HPDE6-E6E7 (cell line): ENCODE measurements around the gene PKLR.
A peak's percentile ranks its signal among the peaks of the same experiment; 100 is the strongest.
"Not testable (repeated sequence)": the region's sequence is repeated elsewhere in the genome, so short reads cannot be mapped to it uniquely, and the experiment has no call there.

ENCODE experiments used
- DNase-seq: peaks from one replicate; pipeline ENCODE4 v3.0.0; 2011; ENCODE audit warnings: missing footprints; ENCODE audit errors: extremely low spot score

PKLR gene

GRCh38 chr1:155318082-155318481 lies 16.8 kb upstream of the PKLR start:
- no peak for DNase-seq

DNA sequence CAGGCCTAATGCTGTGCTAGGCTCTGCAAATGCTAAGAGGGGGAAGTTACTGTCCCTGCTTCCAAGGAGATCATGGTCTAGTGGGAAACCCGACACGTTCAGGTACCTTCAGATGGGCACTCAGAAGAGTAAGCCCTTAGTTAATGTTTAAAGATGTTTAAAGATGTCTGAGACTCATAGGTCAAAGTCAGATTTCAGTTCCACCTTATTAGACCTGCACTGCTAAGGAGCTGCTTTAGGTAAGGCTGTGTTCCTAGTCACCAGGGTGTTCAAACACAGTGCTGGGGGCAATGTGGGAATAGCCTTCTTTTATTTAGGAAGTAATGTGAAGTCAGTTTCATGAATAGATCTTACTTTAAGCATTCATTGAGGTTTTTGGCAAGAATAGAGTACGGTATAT lies 15.7 kb upstream of the PKLR start:
- DNase-seq = no peak

DNA sequence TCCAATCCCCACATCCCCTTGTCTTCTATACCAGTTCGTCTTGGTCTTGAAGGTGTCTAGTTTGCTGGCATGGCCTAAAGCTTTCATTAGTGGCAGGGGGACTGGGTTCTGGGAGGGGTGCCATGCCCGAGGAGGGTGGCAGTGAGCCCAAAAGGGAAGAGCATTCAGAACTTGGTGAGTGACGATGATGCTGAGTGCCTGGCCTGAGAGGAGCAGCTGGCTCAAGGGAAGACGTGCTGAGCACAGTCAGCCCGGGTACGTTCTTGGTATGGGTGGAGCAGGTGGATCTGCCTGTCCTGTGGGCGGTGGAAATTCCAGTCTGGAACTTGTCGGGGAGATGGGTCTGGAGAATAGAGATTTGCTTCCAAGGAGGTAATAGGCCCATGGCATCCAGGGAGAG lies 12.0 kb upstream of the PKLR start:
- DNase-seq = no peak

- DNase-seq = no peak
These were observed 8.3 kb upstream of the PKLR start for GRCh38 chr1:155309423-155310021.

DNA sequence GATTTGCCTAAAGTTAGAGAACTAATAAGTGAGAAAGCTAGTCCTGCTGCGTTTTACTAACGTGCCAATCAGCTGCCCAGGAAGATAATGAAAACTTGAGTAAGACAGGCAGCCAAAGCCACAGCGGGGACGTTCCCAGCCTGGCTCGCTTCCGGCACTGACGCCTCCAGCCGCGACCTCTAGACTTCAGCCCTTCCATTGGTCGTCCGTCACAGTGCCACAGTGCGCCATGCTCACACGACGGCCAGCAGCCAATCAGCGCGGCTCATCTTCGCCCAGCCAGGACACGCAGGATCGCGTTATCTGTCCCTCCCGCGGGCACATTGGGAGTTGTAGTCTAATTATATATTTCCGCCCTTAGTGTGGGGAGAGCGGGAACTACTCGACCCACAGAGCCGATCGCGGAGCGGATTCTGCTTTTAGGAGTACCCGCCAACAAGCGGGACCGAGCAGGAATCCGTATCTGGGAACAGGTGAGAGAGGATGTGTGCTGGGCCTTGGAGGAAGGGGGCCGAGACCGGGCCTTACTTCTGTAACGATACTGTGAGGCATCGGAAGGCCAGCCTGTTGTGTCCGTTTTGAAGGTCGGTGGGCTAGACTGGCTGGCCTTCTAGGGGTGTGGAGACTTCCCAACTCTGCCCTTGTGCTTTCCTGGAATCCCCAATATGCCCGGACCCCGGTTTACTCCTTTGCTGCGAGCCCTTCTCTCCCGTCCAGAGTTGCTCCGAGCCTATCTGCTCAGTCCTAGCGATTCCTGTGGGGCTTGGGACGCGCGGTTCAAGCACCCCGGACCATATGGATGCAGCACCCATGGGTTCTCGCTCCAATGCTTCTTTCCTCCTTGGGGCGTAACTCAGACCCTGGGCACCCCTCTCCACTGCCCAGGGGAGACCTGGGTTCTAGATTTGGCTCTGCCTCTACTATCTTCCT lies 7.5 kb upstream of the PKLR start, which contains the start of gene FDPS:
Gene FDPS (plus strand): TSS at position 374 of the 930 bp plus-strand sequence. CDS start 924 bp downstream, outside the sequence.
- peak; percentile 98 for DNase-seq

DNA sequence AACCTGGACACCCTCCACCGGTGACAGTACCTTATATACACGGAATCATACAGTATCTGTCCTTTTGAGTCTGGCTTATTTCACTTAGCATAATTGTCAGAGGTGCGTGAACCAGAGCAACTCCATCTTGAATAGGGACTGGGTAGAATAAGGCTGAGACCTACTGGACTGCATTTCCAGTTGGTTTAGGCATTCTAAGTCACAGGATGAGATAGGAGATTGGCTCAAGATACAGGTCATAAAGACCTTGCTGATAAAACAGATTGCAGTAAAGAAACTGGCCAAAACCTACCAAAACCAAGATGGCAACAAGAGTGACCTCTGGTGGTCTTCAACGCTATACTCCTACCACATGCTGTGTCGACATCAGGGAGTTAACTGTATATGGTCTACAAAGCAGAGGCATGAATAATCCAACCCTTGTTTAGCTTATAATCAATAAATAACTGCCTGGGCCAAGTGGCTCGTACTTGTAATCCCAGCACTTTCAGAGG lies 6.1 kb upstream of the PKLR start:
- no peak for DNase-seq

DNA sequence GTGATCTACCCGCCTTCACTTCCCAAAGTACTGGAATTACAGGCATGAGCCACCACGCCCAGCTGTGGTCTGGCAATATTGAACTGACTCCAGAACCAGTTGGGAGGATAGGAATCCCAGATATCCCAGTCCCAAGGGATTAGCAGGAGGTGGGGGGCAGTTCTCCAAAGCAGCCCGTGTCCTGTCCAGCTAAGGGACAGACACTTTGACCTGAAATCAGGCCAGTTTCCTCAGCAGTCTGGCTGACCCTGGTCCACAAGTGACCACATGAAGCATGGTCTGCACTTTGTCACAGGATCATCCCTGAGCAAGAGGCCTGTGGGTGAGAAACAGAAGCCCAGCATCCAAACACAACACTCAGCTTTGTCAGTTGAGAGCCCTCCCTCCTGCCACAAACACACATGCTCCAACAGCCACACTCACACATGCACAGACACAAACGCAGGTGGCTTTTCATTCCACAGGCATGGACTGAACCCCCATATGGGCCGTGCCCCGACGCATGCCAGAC lies 4.7 kb upstream of the PKLR start:
- no peak for DNase-seq

- DNase-seq = no peak
These were observed 3.4 kb upstream of the PKLR start for GRCh38 chr1:155304558-155305063.

DNA sequence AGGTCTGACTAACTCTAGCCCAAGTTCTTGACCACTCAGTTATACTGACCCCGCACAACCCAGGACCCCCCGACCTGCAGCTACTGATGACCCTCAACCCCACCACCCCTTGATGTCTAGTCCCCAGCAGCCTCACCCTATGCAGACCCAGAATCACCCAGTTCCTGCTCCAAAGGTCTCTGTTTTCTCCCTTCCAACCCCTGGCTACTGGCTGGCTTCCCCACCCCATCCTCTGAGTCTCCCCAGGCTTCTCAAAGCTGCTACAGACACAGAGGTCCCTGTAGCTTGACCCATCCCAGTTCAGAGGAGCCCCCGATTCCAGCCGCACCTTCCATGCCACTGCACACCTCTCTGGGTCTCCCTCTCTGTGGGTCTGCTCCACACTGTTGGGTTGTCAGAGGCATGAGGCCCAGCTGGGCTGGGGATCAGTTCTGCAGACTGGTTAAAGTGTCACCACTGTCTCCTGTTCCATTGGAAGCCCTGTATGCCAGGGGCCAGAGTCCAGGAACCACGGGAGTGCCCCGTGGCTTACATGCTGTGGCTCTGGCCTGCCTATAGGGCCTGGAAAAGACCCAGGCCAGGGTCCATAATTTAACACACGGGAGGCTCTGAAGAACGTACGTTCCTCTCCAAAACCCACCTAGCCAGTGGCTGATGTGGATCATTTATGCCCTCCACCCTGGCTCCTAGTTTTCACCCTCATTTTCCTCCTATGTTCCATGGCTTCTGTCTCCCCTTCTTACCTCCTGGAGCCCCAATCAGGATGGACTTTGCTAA lies 497 bp downstream of the PKLR start:
- DNase-seq = no peak

GRCh38 chr1:155300024-155300423 lies 1.2 kb downstream of the PKLR start:
- DNase-seq = no peak

DNA sequence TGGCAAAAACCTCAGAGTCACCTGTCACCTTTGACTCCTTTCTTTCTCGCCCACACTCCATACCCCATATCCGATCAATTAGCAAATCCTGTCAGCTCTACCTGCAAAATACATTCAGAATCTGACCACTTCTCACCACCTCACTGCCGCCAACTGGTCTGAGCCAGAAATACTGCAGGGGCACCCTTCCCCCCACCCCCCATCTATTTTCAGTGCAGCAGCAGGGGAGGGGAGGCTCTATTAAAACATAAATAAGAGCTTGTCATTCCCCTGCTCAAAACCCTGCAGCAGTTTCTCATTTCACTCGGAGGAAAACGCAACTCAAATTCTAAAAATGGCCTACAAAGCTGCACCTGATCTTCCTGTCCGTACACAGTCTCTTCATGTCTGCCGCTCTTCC lies 3.9 kb downstream of the PKLR start:
- DNase-seq = no peak

- no peak for DNase-seq
These were observed 4.6 kb downstream of the PKLR start for GRCh38 chr1:155296661-155297060.

DNA sequence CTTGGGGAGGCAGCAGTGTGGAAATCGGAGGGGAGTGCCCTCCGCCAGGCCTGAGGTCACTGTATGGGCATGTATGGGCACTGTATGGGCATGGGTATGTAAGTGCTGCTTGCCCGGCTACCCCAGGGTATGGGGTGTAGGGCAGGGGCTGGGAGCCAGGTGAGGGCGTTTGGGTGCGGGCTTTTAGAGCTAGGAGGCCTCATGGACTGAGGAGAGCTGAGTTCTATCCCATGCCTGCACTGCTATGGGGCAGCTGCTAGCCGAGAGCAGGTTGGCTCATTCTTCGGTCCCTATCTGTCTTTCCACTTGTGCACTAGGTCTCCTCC lies 5.3 kb downstream of the PKLR start:
- no peak for DNase-seq

DNA sequence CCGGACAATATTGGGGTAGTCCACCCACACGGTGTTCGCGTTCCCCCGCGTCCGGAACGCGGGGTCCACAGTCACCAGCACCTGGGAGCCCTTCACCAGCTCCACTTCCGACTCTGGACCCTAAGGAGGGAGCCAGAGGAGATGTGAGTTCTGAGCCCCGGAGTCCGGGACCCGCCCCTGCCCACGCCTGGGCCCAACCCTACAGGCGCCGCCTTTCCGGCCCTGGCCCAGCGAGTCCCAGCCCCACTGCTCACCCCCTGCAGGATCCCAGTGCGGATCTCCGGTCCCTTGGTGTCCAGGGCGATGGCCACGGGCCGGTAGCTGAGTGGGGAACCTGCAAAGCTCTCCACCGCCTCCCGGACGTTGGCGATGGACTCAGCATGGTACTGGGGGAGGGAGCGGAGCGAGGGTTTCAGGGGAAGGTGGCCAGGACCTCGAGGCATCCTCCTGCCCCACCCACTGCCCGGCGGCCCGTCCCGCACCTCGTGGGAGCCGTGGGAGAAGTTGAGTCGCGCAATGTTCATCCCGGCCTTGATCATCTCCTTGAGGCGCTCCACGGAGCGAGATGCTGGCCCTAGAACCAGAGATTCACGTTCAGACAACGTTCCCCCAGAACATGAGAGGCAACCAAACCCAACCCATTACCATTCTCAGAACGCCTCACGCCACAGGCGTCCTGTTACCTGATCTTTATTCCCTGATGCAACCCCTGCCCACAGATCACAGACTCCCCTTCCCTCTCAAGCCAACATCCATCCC lies 5.9 kb downstream of the PKLR start:
- no peak for DNase-seq

DNA sequence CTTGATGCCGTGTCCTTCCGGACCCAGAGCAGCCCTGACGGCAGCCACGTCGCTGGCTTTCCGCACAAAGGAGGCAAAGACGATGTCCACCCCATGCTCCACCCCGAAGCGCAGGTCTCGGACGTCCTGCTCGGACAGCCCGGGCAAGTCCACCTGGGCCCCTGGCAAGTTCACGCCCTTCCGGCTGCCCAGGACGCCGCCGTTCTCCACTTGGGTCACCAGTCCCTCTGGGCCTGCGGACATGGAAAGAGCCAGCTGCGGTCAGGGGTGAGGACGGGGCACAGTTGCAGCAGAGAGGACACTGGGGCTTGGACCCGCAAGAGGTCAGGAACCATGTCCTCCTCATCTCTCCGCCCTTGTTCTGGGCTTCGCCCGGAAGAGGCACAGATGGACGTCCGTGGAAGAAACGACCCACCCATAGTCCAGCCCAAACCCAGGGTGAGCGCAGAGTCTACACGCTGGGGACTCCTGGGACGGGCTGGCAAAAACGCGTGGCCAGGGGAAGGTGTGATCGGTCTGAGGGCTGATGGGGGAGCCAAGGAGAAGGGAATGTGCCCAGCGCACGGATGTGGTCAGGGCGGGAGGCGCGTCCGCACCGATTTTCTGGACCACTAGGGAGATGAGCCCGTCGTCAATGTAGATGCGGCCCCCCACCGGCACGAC lies 6.6 kb downstream of the PKLR start:
- no peak for DNase-seq

DNA sequence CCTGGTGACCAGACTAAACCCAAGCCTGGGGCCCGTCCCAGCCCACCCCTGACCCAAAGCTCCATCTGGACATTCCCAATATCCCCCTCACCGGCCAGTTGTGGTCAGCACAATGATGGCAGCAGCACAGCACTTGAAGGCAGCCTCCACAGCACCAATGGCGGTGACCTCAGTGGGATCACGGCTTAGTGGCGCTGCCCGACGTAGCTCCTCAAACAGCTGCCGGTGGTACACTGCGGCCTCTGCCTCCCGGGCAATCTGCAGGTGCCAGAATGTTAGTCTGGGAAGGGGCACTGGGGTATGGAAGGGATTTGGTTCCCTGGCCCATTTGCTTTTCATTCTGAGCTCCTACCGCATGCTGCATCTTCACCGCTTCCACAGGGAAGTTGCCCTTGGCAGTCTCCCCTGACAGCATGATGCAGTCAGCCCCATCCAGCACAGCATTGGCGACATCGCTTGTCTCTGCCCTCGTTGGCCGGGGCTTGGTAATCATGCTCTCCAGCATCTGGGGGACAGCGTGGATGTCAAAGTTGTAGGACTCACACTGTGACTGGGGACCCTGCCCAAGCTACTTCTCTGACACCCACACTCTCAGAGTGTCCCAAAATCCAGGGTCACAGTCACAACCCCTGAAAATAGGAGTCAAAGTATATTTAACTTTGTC lies 8.0 kb downstream of the PKLR start:
- DNase-seq = no peak

DNA sequence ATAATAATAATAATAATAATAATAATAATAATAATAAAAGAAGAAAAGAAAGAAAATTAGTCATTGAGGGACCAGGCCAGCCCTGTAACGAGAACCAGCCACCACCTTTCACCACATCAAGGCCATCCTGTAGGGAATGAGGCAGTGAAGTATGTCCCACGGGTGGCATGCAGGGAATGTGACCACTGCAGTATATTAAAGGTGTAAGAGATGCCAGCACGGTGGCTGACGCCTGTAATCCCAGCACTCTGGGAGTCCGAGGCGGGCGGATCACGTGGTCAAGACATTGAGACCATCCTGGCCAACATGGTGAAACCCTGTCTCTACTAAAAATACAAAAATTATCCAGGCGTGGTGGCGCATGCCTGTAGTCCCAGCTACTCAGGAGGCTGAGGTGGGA lies 10.2 kb downstream of the PKLR start:
- DNase-seq = not testable (repeated sequence)

DNA sequence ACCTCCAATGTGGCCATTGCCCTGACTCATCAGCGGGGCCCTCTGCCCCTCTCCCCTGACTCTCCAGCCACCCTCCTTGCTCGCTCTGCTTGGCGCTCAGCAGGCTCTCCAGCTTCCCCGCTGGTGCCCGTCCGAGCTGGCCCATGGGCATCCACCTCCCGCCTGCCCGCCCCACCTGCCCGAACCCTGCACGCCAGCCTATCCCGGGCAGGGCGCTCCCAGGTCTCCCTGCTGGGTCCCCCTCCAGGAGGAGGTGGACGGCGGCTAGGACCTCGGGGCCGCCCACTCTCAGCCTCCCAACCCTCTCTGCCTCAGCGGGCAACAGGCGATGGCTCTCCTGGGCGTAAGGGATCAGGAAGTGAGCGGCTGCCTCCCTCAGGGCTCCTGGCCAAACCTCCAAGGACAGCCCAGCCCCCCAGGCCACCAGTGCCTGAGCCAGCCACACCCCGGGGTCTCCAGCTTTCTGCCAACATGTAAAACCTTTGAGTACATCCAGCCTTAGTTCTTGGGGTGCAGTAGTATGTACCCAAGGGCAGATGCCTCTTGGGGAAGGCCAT lies 13.2 kb downstream of the PKLR start:
- DNase-seq = no peak

GRCh38 chr1:155286544-155286943 lies 14.7 kb downstream of the PKLR start:
- DNase-seq = no peak

DNA sequence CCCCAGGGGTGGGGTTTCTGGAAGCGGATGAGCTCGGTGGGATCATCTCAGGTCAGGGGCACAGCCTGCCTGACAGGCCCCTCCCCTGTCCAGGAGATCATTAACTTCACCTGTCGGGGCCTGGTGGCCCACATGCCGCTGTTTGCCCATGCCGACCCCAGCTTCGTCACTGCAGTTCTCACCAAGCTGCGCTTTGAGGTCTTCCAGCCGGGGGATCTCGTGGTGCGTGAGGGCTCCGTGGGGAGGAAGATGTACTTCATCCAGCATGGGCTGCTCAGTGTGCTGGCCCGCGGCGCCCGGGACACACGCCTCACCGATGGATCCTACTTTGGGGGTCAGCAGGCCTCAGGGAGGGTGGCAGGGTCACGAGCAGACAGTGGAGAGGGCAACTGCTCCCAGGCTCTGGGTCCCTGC lies 15.6 kb downstream of the PKLR start:
- no peak for DNase-seq
